Hematopoietic multipotent progenitor cell (in vitro differentiated cells): ENCODE data around the gene RELA. TPM values are rescaled to one million over a fixed set of nuclear protein-coding genes. Genes with fewer than 3 reads are reported as not detected.
"Not testable (repeated sequence)": the region's sequence is repeated elsewhere in the genome, so short reads cannot be mapped to it uniquely, and the experiment has no call there.

Experiments
- DNase-seq, 3 donors: peaks; one replicate each; pipeline ENCODE4 v3.0.0-alpha.2; 2011 to 2015; ENCODE audit warnings: low read depth in 2 of 3, low spot score in 2 of 3
- total RNA-seq: library from RNA; depleted of rRNA; stranded (reverse); fragments of >200 nt; gene quantifications from one replicate; pipeline ENCODE4 v1.2.3, GENCODE V29; 2012

The RELA gene
- 107 TPM for total RNA-seq

GRCh38 chr11:65662799-65663638 lies at the start of gene RELA:
Gene RELA (minus strand): TSS chr11:65662916. CDS start chr11:65662832, 84 bp downstream.
- peak; percentile 79 to 96 (median 96) for DNase-seq

- peak; percentile 98 to 99 (median 98) for DNase-seq
These were observed 49.3 kb upstream of the RELA start, which contains the start of gene KAT5 for GRCh38 chr11:65711785-65712632. Gene KAT5 (plus strand): TSS chr11:65712252. CDS start chr11:65712268, 16 bp downstream.

- no peak for DNase-seq
These were observed 47.7 kb upstream of the RELA start for GRCh38 chr11:65710421-65710820.

GRCh38 chr11:65709661-65710060 lies 46.9 kb upstream of the RELA start:
- no peak for DNase-seq

- no peak for DNase-seq
These were observed 45.7 kb upstream of the RELA start for GRCh38 chr11:65708451-65708850.

- DNase-seq = not testable (repeated sequence)
These were observed 44.3 kb upstream of the RELA start for GRCh38 chr11:65707002-65707401.

GRCh38 chr11:65706303-65706763 lies 43.6 kb upstream of the RELA start:
- DNase-seq = peak in 2 of 3 donors; percentile 58 to 68

GRCh38 chr11:65703846-65704245 lies 41.1 kb upstream of the RELA start:
- DNase-seq = no peak

GRCh38 chr11:65701686-65702085 lies 39.0 kb upstream of the RELA start:
- DNase-seq = no peak

GRCh38 chr11:65700399-65700798 lies 37.7 kb upstream of the RELA start:
- peak in 1 of 3 donors; percentile 24 for DNase-seq

GRCh38 chr11:65699306-65699705 lies 36.6 kb upstream of the RELA start:
- no peak for DNase-seq

GRCh38 chr11:65698205-65698604 lies 35.5 kb upstream of the RELA start:
- DNase-seq = no peak

GRCh38 chr11:65696802-65697552 lies 34.3 kb upstream of the RELA start:
- DNase-seq = no peak

GRCh38 chr11:65695459-65696241 lies 32.9 kb upstream of the RELA start:
- DNase-seq = no peak

- no peak for DNase-seq
These were observed 29.7 kb upstream of the RELA start for GRCh38 chr11:65692367-65692766.

GRCh38 chr11:65691847-65692246 lies 29.1 kb upstream of the RELA start:
- not testable (repeated sequence) for DNase-seq

- DNase-seq = no peak
These were observed 23.3 kb upstream of the RELA start for GRCh38 chr11:65685981-65686380.

GRCh38 chr11:65683480-65683879 lies 20.8 kb upstream of the RELA start:
- not testable (repeated sequence) for DNase-seq

- no peak for DNase-seq
These were observed 17.6 kb upstream of the RELA start for GRCh38 chr11:65680192-65680743.

- DNase-seq = no peak
These were observed 10.3 kb upstream of the RELA start for GRCh38 chr11:65672982-65673381.
